Measurements from ENCODE around the gene AKR1B1.

AKR1B1 gene

DNA sequence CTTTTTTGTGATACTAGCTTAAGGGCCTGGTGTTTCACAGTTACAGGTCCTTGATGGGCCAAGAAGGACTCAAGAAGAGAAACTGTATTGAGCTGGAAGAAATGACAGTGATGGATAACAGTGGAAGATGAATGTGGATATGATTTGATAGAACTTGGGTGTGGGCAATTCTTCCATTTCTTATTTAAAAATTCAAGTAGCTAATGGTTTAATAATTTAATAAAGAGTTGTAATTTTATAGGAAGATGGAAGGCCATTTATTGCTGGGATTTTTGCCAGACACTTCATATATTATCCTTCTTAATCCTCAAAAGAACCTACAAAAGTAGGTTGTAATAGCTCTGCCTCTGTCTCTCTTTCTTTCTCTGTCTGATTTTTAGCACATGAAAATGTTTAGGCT lies 21.3 kb upstream of the AKR1B1 start:
- no peak for TF ChIP-seq CTCF (IDR thresholded peaks at IDR 0.05; ENCODE audit: low read depth, low read length, missing control alignments)
- DNase-seq (ENCODE audit: low read depth): no peak
- H3K4me3 ChIP-seq (ENCODE audit: low read depth, low read length): no peak overlapping the region

GRCh38 chr7:134478707-134479106 lies 19.8 kb upstream of the AKR1B1 start:
- DNase-seq (ENCODE audit: low read depth): no peak
- no peak overlapping the region for H3K4me3 ChIP-seq (ENCODE audit: low read depth, low read length)
- TF ChIP-seq CTCF (IDR thresholded peaks at IDR 0.05; ENCODE audit: low read depth, low read length, missing control alignments): no peak

GRCh38 chr7:134477954-134478353 lies 19.1 kb upstream of the AKR1B1 start:
- no peak overlapping the region for H3K4me3 ChIP-seq (ENCODE audit: low read depth, low read length)
- no peak for DNase-seq (ENCODE audit: low read depth)
- no peak for TF ChIP-seq CTCF (IDR thresholded peaks at IDR 0.05; ENCODE audit: low read depth, low read length, missing control alignments)

DNA sequence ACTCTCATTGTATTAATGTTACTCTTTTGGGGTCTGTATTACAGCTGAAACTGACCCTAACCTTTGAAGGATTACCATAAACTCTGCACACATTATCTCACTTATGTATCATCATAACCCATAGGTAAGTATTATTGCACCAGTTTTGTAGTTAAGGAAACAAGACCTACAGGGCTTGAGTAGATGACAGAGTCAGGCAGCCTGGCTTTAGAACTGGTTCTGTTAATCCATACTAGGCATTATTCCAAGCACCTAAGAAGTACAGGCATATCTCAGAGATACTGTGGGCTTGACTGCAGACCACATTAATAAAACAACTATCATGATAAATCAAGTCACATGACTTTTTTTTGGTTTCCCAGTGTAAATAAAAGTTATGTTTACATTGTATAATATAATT lies 17.1 kb upstream of the AKR1B1 start:
- no peak for TF ChIP-seq CTCF (IDR thresholded peaks at IDR 0.05; ENCODE audit: low read depth, low read length, missing control alignments)
- no peak for DNase-seq (ENCODE audit: low read depth)
- H3K4me3 ChIP-seq (ENCODE audit: low read depth, low read length): no peak overlapping the region

GRCh38 chr7:134474828-134475227 lies 15.9 kb upstream of the AKR1B1 start:
- TF ChIP-seq CTCF (IDR thresholded peaks at IDR 0.05; ENCODE audit: low read depth, low read length, missing control alignments): no peak

GRCh38 chr7:134473861-134474291 lies 15.0 kb upstream of the AKR1B1 start:
- no peak for TF ChIP-seq CTCF (IDR thresholded peaks at IDR 0.05; ENCODE audit: low read depth, low read length, missing control alignments)
- H3K4me3 ChIP-seq (ENCODE audit: low read depth, low read length): no peak overlapping the region
- no peak for DNase-seq (ENCODE audit: low read depth)

More at GRCh38 chr7:134474828-134475227, 15.9 kb upstream of the AKR1B1 start:
- H3K4me3 ChIP-seq (ENCODE audit: low read depth, low read length): no peak overlapping the region
- DNase-seq (ENCODE audit: low read depth): no peak

DNA sequence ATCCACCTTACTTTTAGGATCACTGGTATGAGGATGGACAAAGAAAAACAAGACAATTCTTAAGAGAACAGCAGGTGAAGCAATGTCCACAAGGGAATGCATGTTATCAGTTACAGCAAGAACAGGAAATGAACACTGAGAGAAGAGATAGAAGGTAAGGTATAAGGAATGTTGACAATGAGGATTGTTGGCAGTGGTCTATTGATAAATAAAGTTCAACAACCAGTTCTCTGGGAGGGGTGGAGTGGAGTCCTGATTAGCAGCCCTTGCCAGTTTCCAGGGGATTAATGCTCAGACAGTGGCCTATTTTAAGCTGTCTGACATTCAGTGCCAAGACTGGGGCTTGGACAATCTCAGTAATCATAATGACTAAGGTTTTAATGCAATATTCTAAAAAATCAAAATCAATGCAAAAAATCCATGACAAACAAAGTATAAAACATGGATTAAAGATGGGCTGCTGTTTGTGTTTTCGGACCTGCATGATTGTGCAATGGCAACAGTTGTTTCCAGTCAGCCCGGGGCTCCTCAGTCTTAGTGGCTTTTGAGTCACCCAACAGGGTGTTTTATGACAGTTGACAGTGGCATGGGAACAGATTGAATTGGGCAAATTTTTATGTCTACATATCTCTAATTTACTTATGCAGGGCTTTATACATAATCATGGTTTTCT lies 13.8 kb upstream of the AKR1B1 start:
- no peak for DNase-seq (ENCODE audit: low read depth)

More for the DNA sequence above, 13.8 kb upstream of the AKR1B1 start:
- no peak overlapping the region for H3K4me3 ChIP-seq (ENCODE audit: low read depth, low read length)
- no peak for TF ChIP-seq CTCF (IDR thresholded peaks at IDR 0.05; ENCODE audit: low read depth, low read length, missing control alignments)

Measured in GM12864 (cell line).